ENCODE measurements around the gene ELN. TPM values are rescaled to one million over a fixed set of nuclear protein-coding genes. Genes with fewer than 3 reads are reported as not detected.

Gene ELN
- total and polyA plus RNA-seq, 2 of the 8 experiments (the other 6 are each of a cell fraction or from before 2014, with no cell fraction given) = 5.1 to 5.6 TPM

DNA sequence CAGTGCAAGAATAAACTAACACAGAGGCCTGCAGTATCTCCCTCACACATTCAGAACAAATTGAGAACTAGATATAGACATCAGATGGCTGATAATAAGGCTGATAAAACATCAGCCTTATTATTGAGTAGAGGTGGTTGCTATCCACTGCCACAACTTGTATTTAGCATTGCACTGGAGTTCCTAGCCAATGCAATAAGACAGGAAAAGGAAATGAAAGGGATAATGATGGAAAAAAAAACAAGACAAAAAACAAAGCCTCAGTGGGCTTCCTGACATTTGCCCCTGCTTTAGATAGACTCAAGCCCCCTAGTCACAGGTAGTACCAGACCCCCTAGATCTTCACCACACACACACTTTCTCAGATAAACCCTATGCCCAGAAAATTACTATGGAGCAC is 33.2 kb upstream of the ELN start (continued):
- TF ChIP-seq MAFK (IDR thresholded peaks at IDR 0.05; ENCODE audit: low read depth, low read length) (no peak), TCF12 (IDR thresholded peaks at IDR 0.05; ENCODE audit: low read depth, low read length) (no peak)
